HG03097 (cell line): Measurements from ENCODE around the gene FAM221B.

Experiments
- ATAC-seq: cut with Tn5 transposase; IDR thresholded peaks from one replicate; pipeline ENCODE4 v1.9.1; 2021; ENCODE audit not compliant: unreplicated experiment, low FRiP score

FAM221B gene

DNA sequence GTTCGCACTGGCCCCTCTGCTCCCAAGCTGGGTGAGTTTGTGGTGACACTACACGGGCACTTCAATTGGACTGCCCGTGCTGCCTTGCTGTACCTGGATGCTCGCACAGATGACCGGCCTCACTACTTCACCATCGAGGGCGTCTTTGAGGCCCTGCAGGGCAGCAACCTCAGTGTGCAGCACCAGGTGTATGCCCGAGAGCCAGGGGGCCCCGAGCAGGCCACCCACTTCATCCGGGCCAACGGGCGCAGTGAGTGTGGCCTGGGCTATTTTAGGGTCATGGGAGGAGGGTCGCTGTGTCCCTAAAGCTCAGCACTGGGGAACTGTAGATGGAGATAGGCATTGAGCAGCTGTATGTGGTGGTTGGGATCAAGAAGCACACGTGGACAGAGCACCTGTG is 35.7 kb downstream of the FAM221B start:
- no peak for ATAC-seq

DNA sequence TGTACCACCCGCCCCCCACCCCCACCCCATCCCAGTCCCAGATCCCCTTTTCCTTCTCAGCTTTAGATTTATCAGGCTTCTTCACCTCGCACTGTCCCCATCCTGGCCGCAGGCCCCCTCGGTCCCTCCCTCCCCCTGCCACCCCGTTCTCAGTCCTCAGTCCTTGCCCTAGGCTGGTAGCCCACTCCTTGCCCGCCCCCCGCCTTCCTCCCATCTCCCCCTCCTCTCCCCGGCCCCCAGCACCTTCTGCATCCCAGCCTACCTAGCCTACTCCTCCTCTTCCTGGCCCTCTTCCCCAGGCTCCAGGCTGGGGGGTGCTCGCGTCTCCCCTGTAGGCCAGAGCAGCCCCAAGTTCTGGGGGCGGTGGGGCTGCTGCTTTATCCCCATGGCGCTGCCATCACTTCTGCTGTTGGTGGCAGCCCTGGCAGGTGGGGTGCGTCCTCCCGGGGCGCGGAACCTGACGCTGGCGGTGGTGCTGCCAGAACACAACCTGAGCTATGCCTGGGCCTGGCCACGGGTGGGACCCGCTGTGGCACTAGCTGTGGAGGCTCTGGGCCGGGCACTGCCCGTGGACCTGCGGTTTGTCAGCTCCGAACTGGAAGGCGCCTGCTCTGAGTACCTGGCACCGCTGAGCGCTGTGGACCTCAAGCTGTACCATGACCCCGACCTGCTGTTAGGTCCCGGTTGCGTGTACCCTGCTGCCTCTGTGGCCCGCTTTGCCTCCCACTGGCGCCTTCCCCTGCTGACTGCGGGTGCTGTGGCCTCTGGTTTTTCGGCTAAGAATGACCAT is 36.3 kb downstream of the FAM221B start:
- ATAC-seq: no peak

DNA sequence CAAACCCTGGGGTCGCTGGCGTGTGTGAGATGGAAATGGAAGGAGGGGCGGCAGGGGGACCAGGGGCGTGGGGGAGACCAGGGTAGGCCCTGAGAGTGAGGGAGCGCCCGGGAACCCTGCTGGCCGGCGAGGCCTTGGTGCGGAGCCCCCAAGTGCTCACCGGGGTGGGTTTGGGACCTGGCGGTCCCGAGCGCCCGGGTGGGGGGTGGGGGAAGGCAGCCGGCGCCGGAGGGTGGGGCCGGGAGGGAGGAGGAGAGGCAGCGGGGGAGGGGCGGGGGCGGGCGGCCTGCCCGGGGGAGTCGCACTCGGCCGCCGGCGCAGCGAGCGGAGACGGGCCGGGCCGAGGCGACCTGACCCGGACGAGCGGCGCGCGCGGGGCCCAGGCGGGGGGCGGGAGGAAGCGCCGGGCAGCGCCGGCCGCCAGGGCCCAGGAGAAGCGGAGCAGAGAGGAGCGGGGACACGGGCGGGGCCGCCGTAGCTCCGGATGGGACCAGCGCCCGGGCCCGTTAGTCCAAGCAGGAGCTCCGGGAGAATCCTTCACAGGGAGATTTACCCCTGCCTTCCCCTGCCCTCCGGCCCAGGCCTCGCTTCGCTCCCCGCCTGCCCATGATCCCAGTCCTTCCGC is 37.1 kb downstream of the FAM221B start, which contains the start of gene NPR2:
TSS of gene NPR2 (plus strand) at position 295 of the 625 bp plus-strand sequence. CDS start 818 bp downstream, outside the sequence.
- ATAC-seq: no peak

DNA sequence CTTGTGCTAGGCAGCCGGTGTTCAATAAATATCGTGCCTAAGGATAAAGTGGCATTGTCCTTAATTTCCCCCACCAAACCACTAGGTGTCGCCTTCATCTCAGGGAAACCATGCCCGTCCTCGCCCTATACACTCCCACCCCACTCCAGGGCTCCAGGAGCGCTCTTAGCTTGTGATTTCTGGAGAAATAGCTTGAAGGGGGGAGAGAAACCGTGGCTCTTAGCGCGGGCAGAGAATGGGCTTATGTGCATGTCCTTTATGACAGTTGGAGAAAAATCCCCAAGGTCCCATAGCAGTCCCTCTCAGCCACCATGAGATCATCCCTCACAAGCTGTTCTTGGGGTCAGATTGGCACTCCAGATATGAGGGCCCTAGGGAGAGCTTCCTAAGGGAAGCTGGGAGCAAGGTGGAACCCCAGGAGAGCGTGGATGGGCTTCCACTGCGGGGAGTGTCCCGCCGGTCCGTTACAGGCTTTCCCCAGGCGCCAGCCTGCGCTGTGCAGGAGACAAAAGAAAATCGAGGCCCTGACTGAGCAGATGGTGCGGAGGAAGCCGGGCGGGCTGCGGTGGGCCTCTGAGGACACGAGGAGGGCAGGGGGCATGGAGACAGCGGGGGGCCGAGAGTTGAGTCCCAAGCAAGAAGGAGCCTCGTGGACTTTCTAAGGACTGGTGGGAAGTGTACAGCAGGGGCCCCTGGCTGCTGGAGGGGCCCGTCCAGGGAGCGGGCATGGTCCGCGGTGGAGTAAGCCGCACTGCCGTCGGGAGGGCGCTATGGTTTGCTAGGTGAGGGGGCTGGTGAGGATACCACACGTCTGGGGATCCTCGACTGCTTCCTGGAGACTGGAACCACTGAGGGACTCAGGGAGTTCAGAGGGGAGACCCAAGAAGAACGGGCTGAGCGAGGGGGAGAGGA is 37.9 kb downstream of the FAM221B start:
- ATAC-seq: no peak

DNA sequence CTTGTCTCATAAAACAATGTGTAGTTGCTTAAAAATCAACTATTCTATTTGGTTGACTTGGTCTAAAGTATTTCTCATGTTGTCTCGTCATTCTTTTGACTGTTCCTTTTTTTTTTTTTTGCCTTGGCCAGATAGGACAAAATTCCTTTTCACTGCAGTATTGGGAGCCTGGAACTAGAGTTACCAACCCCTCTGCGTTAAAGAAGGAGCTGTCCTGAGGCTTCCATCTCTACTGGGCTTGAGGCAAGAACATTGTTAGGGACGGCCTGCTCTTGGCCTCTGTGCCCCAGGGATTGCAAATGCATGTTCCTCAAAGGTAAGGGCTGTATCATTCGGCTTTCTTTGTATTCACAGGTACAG is 38.5 kb downstream of the FAM221B start:
- no peak for ATAC-seq

DNA sequence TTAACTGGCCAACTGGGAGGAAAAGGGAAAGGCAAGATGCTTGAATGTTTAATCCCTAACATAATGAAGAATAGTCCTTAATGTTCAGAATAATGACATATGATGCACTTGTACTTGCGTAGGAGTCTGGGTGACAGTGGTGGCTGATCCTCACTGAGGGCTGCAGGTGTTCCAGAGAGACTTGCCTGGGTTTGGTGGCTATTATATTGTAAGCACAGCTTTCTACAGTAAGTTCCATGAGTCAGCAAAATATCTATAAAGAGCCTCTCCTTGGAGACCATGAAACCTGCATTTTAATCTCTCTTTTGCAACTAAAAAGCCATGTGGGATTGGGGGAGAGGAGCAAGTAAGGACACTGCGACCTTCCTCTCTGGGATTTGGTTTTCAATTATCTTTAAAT is 39.0 kb downstream of the FAM221B start:
- no peak for ATAC-seq

DNA sequence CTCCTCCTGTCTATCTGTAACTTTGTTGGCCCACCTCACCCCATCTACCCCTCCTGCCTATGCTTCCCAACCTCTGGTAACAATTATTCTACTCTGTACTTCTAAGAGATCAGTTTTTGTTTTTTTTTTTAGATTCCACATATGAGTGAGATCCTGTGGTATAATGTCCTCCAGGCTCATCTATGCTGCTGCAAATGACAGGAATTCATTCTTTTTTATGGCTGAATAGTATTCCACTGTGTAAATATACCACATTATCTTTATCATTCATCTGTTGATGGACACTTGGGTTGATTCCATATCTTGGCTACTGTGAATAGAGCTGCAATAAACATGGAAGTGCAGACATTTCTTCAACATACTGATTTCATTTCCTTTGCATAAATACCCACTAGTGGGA is 45.1 kb downstream of the FAM221B start:
- ATAC-seq: no peak

DNA sequence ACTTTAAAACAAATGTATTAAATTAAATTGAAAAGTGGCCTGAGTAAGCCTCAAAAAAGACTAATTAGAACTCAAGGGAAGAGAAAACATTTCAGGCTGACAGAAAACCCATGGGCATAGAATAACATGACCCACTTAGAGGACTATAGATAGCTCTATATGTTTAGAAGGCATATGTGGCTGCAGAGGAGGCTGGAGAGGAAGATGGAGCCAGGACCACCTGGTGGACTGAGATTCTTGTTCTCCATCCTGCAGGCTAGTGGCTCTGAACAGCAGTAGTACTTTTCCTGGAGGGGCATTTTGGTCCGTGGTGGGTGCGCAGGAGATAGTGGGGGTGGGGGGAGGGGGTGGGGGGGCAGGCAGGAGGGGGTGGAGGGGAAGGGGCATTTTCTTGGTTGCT is 47.5 kb downstream of the FAM221B start:
- no peak for ATAC-seq

DNA sequence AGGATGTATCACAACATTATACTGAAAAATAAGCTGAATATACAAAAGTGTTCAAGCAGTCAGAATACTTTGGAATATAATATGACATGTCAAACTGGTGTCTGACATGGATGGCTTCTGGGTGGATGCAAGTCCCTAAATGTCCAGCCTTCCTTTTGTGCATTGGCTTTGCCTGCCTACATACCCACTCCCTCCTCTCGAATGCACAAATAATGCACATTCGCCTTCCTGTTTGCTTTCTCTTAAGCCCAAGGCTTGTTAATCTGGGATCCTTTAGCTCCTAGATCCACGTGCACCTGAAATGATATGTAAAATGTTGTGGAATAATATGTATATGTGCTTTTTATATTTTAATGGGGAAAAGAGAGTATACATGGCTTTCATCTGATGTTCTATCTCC is 50.0 kb downstream of the FAM221B start:
- ATAC-seq: no peak

DNA sequence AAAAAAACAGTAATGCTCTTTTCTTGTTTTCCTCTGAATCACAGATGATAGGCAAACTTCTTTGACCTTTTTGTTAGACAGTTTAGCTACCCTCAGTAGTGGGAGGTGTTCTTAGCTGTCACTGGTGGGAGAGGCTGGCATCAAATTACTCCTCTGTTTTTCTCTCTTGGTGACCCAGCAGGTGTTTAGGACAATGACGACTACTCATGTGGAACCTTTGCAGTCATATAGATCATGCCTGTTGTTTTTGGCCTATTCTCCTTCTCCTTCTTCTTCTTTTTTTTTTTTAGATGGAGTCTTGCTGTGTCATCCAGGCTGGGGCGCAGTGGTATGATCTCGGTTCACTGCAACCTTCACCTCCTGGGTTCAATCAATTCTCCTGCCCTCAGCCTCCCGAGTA is 52.5 kb downstream of the FAM221B start:
- no peak for ATAC-seq

DNA sequence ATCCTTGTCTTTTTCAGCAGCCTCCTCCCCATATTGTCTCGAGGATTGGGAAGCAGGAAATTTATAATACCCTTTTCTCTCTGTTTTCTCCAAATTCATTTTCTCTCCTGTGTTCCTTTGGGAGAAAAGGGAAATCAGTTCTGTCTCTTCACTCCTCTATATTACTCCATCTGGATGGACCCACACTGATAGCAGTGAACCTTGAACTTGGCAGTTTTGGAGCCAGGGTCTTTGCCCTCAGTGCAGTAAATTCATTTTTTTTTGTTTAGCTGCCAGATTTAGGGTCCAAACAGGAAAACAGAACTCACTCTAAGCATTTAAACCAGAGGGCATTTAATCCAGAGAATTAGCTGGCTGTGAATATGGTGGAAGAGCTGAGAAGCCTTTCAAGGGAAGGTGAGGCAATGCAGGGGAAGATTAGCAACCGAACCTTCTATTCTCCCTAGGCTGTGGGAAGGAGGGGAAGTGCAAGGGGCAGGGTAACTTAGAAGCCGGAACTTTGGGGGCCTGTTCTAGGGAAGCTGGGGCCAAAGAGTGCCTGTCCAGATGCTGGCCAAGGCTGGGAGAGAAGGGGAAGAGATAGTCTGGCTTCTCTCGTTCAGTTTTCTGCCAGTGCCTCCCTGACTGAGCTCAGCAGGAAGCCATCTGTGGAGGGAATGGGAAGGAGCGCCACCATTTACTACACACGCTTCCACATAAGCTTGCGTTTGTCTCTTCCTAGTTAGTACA is 53.5 kb downstream of the FAM221B start:
- no peak for ATAC-seq

DNA sequence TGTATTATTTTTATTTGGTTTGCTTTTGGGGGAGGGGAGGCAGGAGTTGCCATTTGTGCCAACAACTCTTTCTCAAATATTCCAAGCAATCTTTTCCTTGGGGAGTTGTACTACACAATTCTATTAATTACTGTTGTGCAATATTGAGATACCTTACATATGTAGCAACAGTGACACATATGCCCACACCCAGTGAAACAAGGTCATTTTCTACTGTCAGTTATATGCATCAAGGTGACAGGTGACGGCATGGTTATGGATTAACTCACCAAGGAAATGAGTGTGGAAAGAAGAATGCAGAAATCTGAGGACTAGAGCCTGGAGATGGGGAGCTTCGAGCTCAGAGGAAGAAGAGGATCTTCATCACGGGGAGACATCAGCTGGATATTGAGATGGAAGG is 56.6 kb downstream of the FAM221B start:
- no peak for ATAC-seq

DNA sequence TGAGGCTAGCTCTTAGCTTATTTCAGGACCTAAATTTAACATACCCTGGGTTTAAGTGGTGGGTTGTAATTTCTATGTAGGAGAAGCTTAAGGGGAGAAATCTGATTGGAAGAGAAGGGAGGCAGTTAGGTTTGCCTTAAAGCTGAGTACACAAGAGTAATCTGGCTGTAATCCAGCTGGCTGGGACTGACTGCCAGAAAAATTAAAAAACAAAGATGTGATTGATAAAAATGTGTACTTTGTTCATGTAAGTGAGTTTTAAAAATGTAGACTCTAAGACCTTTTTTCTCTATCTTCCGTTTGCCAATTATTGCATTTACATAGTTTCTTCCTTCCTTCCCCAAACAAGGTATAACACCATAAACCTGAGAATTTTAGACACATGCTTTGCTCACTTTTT is 57.0 kb downstream of the FAM221B start:
- ATAC-seq: no peak

DNA sequence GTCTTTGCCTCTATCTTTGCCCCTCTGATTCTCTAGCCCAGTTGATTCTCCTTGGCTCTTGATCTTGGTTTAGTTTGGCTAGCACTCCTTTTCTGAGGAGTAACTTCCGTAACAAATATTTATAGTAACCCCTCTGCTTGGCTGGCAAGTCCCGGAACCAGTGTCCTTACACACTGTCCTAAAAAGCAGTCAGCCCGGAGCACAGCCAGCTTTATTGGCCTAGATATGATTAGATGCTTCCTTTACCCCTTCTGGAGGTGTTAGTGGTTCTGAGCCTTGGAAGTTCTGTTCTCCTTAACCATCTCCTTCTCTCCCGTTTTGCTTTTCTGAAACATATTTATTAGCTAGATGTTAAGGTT is 57.5 kb downstream of the FAM221B start:
- ATAC-seq: no peak

DNA sequence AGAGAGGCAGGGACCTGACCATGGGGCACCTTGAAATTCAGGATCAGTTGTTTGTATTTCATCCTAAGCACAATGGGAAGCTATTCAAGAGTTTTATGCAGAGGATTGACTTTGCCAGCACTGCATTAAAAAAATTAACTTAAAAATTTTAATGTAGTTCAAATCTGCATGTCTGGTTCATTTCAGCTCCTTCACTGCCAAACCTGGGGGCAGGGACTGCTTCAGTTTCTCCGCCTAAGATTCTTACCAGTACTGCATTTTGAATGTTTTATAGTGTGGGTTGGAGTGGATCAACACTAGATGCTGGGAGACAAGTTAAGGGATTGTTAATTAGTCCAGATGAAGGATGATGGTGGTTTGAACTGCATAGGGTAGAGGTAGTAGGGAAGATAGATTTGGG is 58.8 kb downstream of the FAM221B start:
- no peak for ATAC-seq

DNA sequence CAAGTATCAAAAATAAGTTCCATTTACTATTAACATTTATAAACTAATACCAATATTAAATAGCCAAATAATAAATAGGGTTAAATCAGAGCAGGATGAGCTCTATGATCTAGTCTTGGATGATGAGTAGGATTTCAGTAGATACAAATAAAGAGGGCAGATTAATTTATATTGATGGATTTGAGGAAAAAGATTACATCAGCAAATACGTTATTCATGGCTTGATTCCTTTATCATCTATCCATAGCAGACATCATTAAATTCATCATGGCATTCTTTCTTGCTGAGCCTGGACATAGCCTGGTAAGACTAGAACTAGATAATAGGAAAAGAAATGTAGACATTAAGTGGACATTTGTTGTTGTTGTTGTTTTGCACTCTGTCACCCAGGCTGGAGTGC is 61.1 kb downstream of the FAM221B start:
- ATAC-seq: no peak

DNA sequence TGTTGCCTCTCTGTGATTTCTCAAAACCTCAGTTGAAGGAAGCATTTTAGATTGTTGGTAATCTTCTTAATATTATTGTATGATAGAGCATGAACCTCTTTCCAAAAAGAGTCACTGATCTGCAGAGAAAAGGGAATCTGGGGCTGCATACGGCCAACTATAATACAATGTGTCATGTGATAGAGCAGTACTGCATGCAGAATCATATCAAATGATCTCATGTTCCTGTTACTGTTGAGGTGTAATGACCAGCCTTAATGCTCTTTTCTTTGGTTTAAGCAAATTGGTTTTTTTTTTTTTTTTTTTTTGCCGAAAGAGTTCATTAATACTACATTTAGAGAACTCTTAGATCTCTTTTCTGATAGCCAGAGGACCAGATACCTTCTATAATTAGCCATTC is 61.5 kb downstream of the FAM221B start:
- ATAC-seq: no peak
